NT2/D1 (cell line): ENCODE data around the gene AGT.

Experiments used
- DNase-seq: peaks from one replicate; pipeline ENCODE4 v3.0.0-alpha.2; 2011; ENCODE audit warnings: low read depth, low spot score
- H3K27me3 ChIP-seq: 2 replicates; pipeline ENCODE4 v1.6.0; 2011; ENCODE audit warnings: mild to moderate bottlenecking; ENCODE audit not compliant: insufficient read length, insufficient read depth
- H3K36me3 ChIP-seq: 2 replicates; pipeline ENCODE4 v1.6.1; 2011; ENCODE audit warnings: mild to moderate bottlenecking, low read length, mixed read lengths; ENCODE audit not compliant: insufficient read depth, insufficient read length
- H3K4me1 ChIP-seq: 2 replicates; pipeline ENCODE4 v1.5.1; 2011; ENCODE audit not compliant: insufficient read depth, insufficient read length
- H3K4me3 ChIP-seq: 2 replicates; pipeline ENCODE4 v1.5.1; 2011; ENCODE audit warnings: low read depth; ENCODE audit not compliant: insufficient read length
- H3K9ac ChIP-seq: 2 replicates; pipeline ENCODE4 v1.6.0; 2011; ENCODE audit warnings: low read depth; ENCODE audit not compliant: insufficient read length
- H3K9me3 ChIP-seq: 2 replicates; pipeline ENCODE4 v1.5.1; 2011; ENCODE audit warnings: mild to moderate bottlenecking, low read length; ENCODE audit not compliant: insufficient read depth
- SUZ12 ChIP-seq: IDR thresholded peaks from 2 replicates; pipeline ENCODE4 v1.6.1; 2011; ENCODE audit not compliant: insufficient read length, insufficient read depth; ENCODE audit errors: extremely low read depth
- YY1 ChIP-seq: IDR thresholded peaks from 2 replicates; pipeline ENCODE4 v1.6.1; 2011; ENCODE audit not compliant: insufficient read length, insufficient read depth
- ZNF274 ChIP-seq: IDR thresholded peaks from 2 replicates; pipeline ENCODE4 v1.6.1; 2011; ENCODE audit warnings: mild to moderate bottlenecking, low read depth, low read length

AGT gene

DNA sequence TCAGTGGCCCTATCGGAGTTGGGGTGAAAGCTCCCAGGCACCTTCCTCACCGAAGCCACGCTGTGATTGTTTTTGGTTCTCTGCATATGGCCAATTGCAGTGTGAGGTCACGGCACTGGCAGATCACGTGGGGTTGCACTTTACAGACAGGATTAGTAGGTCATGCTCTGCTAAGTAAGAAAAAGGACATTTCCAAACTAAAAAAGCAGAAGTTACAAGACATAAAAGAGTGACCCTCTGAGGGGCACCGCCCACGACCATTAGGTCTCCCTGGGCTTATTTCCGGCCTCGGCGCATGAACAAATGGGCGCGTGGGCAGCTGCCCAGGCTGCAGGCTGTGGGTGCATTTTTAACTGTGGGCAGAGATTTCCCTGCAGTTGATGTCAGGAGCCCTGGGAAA, 35.2 kb upstream of the AGT start:
- TF ChIP-seq SUZ12 (no peak), ZNF274 (no peak), YY1 (no peak)
- H3K9ac ChIP-seq = no peak overlapping the region
- H3K9me3 ChIP-seq = no peaks in the 10 kb centered on the region
- DNase-seq = no peak
- H3K27me3 ChIP-seq = no peaks in the 10 kb centered on the region
- H3K36me3 ChIP-seq = no peaks in the 10 kb centered on the region
- H3K4me3 ChIP-seq = no peak overlapping the region
- peaks cover 28% of the 10 kb centered on the region for H3K4me1 ChIP-seq

- Histone ChIP-seq H3K4me3 (no peak overlapping the region), H3K9ac (no peak overlapping the region), H3K9me3 (no peaks in the 10 kb centered on the region), H3K4me1 (peaks cover 25% of the 10 kb centered on the region), H3K27me3 (no peaks in the 10 kb centered on the region), H3K36me3 (no peaks in the 10 kb centered on the region)
- TF ChIP-seq ZNF274 (no peak), YY1 (no peak), SUZ12 (no peak)
- DNase-seq = no peak
Observed at GRCh38 chr1:230747890-230748800, 34.2 kb upstream of the AGT start.

DNA sequence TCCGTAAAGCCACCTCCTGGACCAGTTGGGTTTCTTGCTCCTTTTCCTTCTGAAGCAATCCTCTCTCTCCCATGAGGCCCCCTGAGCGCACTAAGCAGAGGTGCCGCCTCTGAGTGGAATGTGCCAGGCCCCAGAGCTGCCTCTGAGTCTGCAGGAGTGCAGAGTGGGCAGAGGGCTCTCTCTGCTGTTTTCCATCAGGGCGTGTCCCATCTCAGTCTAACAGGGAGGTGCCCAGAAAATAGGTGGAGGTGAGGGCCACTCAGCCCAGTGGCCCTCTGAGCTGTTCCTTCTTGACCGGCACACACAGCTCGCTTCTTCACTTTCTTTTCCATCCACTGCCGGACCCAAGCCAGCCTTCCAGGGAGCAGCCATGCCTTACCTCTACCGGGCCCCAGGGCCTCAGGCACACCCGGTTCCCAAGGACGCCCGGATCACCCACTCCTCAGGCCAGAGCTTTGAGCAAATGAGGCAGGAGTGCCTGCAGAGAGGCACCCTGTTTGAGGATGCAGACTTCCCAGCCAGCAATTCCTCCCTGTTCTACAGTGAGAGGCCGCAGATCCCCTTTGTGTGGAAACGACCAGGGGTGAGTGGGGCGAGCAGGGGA, 33.3 kb upstream of the AGT start, which contains the start of gene CAPN9:
Gene CAPN9, plus strand, starts transcription at position 262 of the 604 bp plus-strand sequence. Its CDS starts 109 bp downstream, at position 371.
- Histone ChIP-seq H3K36me3 (no peaks in the 10 kb centered on the region), H3K4me1 (peaks cover 21% of the 10 kb centered on the region), H3K4me3 (no peak within 1 kb of the TSS), H3K9ac (no peak within 1 kb of the TSS), H3K9me3 (no peaks in the 10 kb centered on the region), H3K27me3 (no peaks in the 10 kb centered on the region)
- TF ChIP-seq SUZ12 = no peak
- no peak for TF ChIP-seq ZNF274
- TF ChIP-seq YY1 = no peak
- no peak for DNase-seq

DNA sequence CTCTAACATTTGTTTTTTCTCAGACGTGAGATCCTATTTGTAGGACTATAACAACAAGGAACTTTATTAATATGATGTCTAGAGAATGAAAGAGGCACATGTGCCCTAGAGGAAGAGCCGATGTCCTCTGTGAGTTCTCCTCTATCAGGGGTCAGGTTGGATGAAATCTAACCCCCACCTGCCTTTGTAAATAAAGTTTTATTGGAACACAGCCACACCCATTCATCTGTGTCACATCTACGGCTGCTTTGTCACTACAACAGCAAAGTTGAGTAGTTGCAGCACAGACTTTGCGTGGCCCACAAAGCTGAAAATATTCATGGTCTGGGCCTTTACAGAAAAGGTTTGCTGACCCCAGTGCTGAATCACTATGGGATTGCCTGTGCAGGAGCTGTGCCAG, 32.7 kb upstream of the AGT start:
- H3K4me3 ChIP-seq = no peak overlapping the region
- H3K9me3 ChIP-seq = no peaks in the 10 kb centered on the region
- no peak for DNase-seq
- H3K4me1 ChIP-seq = peaks cover 17% of the 10 kb centered on the region
- TF ChIP-seq SUZ12 (no peak), ZNF274 (no peak), YY1 (no peak)
- no peaks in the 10 kb centered on the region for H3K36me3 ChIP-seq
- no peaks in the 10 kb centered on the region for H3K27me3 ChIP-seq
- H3K9ac ChIP-seq = no peak overlapping the region

GRCh38 chr1:230745071-230745470, 31.1 kb upstream of the AGT start:
- no peak overlapping the region for H3K9ac ChIP-seq
- TF ChIP-seq YY1 (no peak), ZNF274 (no peak)
- H3K27me3 ChIP-seq = no peaks in the 10 kb centered on the region
- H3K4me1 ChIP-seq = peaks cover 7% of the 10 kb centered on the region
- H3K36me3 ChIP-seq = no peaks in the 10 kb centered on the region
- no peaks in the 10 kb centered on the region for H3K9me3 ChIP-seq
- DNase-seq = no peak
- no peak overlapping the region for H3K4me3 ChIP-seq

DNA sequence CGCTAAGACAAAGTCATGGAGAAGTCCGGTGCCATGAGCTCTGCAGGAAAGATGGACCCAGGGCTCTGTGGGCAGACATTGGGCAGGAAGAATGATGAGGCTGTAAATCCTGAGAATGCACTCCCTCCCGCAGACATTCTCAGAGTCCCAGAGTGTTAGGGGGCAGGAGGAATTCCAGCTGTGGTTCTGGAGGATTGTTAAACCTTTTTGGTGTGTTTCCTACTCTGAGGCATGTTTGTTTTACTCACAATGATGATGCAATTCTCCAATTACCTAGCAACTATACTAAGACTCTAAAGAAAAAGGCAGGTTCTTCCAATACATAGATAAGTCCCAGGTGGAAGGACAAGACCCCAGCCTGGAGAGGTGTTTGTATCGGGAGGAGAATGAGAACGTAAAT, 30.5 kb upstream of the AGT start:
- no peak for DNase-seq
- peaks cover 4% of the 10 kb centered on the region for H3K4me1 ChIP-seq

DNA sequence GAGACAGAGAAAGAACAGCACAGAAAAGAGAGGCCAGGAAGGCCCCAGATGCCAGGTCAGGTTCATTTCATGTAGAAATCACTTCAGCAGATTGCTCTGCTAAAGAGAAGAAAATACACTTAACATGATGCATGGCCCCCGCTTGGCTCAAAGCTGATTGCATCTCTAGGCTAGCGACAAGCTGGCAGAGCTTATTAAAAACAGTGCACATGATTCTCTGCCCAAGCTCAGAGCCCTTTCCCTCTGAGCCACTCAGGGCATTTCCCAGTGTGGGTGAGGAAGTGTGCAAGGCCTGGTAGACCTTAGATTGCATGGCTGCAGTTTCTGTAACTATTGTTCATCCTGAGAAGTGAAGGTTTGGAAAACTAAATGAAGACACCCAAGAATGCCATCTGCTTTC, 30.0 kb upstream of the AGT start:
- Histone ChIP-seq H3K27me3 (no peaks in the 10 kb centered on the region), H3K9me3 (no peaks in the 10 kb centered on the region), H3K4me3 (no peak overlapping the region), H3K4me1 (no peaks in the 10 kb centered on the region), H3K9ac (no peak overlapping the region), H3K36me3 (no peaks in the 10 kb centered on the region)
- TF ChIP-seq YY1 (no peak), ZNF274 (no peak), SUZ12 (no peak)
- no peak for DNase-seq

More for the DNA sequence above, 30.5 kb upstream of the AGT start:
- Histone ChIP-seq H3K36me3 (no peaks in the 10 kb centered on the region), H3K4me3 (no peak overlapping the region), H3K9ac (no peak overlapping the region), H3K27me3 (no peaks in the 10 kb centered on the region), H3K9me3 (no peaks in the 10 kb centered on the region)
- no peak for TF ChIP-seq YY1
- no peak for TF ChIP-seq SUZ12
- TF ChIP-seq ZNF274 = no peak
